Measurements from ENCODE around the gene PAM. TPM values are rescaled to one million over a fixed set of nuclear protein-coding genes. Genes with fewer than 3 reads are reported as not detected.

The PAM gene
- total RNA-seq, 1 experiment from 2014 or later, result 257 TPM

- no TSS peak for BruUV-seq (replicated peaks)
- Histone ChIP-seq H3K79me2 (ENCODE audit: insufficient read depth, low read length) (no peaks in the 10 kb centered on the region), H3K9me2 (ENCODE audit: insufficient read depth) (no peaks in the 10 kb centered on the region), H3K9ac (ENCODE audit: low read length) (no peak overlapping the region), H3K27ac (ENCODE audit: low read depth, low read length) (no peak overlapping the region), H3K27me3 (ENCODE audit: insufficient read depth, low read length) (no peaks in the 10 kb centered on the region), H4K20me1 (ENCODE audit: insufficient read depth) (no peaks in the 10 kb centered on the region), H3K4me2 (ENCODE audit: low read length) (no peak overlapping the region), H3K4me3 (replicated peaks in 1 of 2; ENCODE audit: low read depth in 1 of 2, low read length in 2 of 2) (no peak overlapping the region), H3K9me3 (ENCODE audit: control insufficient read depth in 1 of 2, insufficient read depth in 1 of 2, low read depth in 1 of 2, low read length in 2 of 2) (no peaks in the 10 kb centered on the region), H2AFZ (ENCODE audit: low read depth, low read length, poor library complexity, severe bottlenecking) (no peak overlapping the region), H3K36me3 (ENCODE audit: control insufficient read depth in 1 of 2, insufficient read depth in 2 of 2, low read length in 2 of 2) (peaks cover 6 to 7% of the 10 kb centered on the region in 2 experiments; a peak in 2 of 4 replicates), H3K4me1 (ENCODE audit: control insufficient read depth in 1 of 2, insufficient read depth in 2 of 2, low read length in 2 of 2) (peaks cover 0 to 5% of the 10 kb centered on the region in 2 experiments; a peak in 1 of 4 replicates)
- ChIA-PET CTCF (no interaction called here), RAD21 (ENCODE audit: low non-redundant PET in 1 of 2, low total read pairs in 2 of 2, uncharacterized antibody in 2 of 2, unreplicated experiment in 2 of 2) (no interaction called here), POLR2A (no interaction called here)
- ATAC-seq, result no peak
- no peak for DNase-seq (ENCODE audit: low read depth, low spot score)
- no peak for TF ChIP-seq CBX3 (IDR thresholded peaks at IDR 0.05; ENCODE audit: low read depth)
- no peak for TF ChIP-seq POLR2AphosphoS5 (IDR thresholded peaks at IDR 0.05; ENCODE audit: low read depth, low read length)
- TF ChIP-seq ATF3 (IDR thresholded peaks at IDR 0.05), result no peak
- TF ChIP-seq ZFX (IDR thresholded peaks at IDR 0.05), result no peak
- TF ChIP-seq SP1 (IDR thresholded peaks at IDR 0.05; ENCODE audit: low read depth), result no peak
- no peak for TF ChIP-seq MAX (IDR thresholded peaks at IDR 0.05)
- intact Hi-C loops (cut with micrococcal nuclease), result no loop called here
These were observed 220.5 kb downstream of the PAM start for GRCh38 chr5:102975457-102976182.

GRCh38 chr5:102981957-102982635 lies 227.0 kb downstream of the PAM start:
- Histone ChIP-seq H3K4me1 (ENCODE audit: control insufficient read depth in 1 of 2, insufficient read depth in 2 of 2, low read length in 2 of 2) (no peaks in the 10 kb centered on the region), H3K9ac (ENCODE audit: low read length) (no peak overlapping the region), H3K79me2 (ENCODE audit: insufficient read depth, low read length) (no peaks in the 10 kb centered on the region), H3K4me3 (replicated peaks in 1 of 2; ENCODE audit: low read depth in 1 of 2, low read length in 2 of 2) (no peak overlapping the region), H3K36me3 (ENCODE audit: control insufficient read depth in 1 of 2, insufficient read depth in 2 of 2, low read length in 2 of 2) (peaks cover 2 to 20% of the 10 kb centered on the region in 2 experiments; a peak in 3 of 4 replicates), H3K4me2 (ENCODE audit: low read length) (no peak overlapping the region), H3K9me2 (ENCODE audit: insufficient read depth) (no peaks in the 10 kb centered on the region), H3K27ac (ENCODE audit: low read depth, low read length) (no peak overlapping the region), H2AFZ (ENCODE audit: low read depth, low read length, poor library complexity, severe bottlenecking) (no peak overlapping the region), H4K20me1 (ENCODE audit: insufficient read depth) (no peaks in the 10 kb centered on the region), H3K9me3 (ENCODE audit: control insufficient read depth in 1 of 2, insufficient read depth in 1 of 2, low read depth in 1 of 2, low read length in 2 of 2) (no peaks in the 10 kb centered on the region), H3K27me3 (ENCODE audit: insufficient read depth, low read length) (no peaks in the 10 kb centered on the region)
- DNase-seq (ENCODE audit: low read depth, low spot score) (no peak), ATAC-seq (no peak)
- ChIA-PET RAD21 (ENCODE audit: low non-redundant PET in 1 of 2, low total read pairs in 2 of 2, uncharacterized antibody in 2 of 2, unreplicated experiment in 2 of 2) (no interaction called here), POLR2A (no interaction called here), CTCF (no interaction called here)
- intact Hi-C loops (cut with micrococcal nuclease), result no loop called here
- no TSS peak for BruUV-seq (replicated peaks)
- TF ChIP-seq EZH2 (IDR thresholded peaks at IDR 0.05) (no peak), ZNF274 (IDR thresholded peaks at IDR 0.05; ENCODE audit: low read depth, low read length) (no peak), FOSL1 (IDR thresholded peaks at IDR 0.05; ENCODE audit: low read depth) (no peak), RAD21 (IDR thresholded peaks at IDR 0.05; ENCODE audit: low read depth) (no peak), CBX3 (IDR thresholded peaks at IDR 0.05; ENCODE audit: low read depth) (no peak), YY1 (IDR thresholded peaks at IDR 0.05; ENCODE audit: extremely low read depth, insufficient replicate concordance, low read depth, low read length) (no peak), REST (IDR thresholded peaks at IDR 0.05; ENCODE audit: low read depth) (no peak), JUND (IDR thresholded peaks at IDR 0.05) (no peak), CEBPB (IDR thresholded peaks at IDR 0.05; ENCODE audit: low read depth) (no peak), EGR1 (IDR thresholded peaks at IDR 0.05; ENCODE audit: low read depth) (no peak), ATF3 (IDR thresholded peaks at IDR 0.05) (no peak), ELF1 (IDR thresholded peaks at IDR 0.05; ENCODE audit: borderline replicate concordance, low read depth) (no peak), POLR2AphosphoS5 (IDR thresholded peaks at IDR 0.05; ENCODE audit: low read depth, low read length) (no peak), POLR2A (IDR thresholded peaks at IDR 0.05; ENCODE audit: borderline replicate concordance, extremely low read depth, insufficient read depth, insufficient read length) (no peak)
